ENCODE measurements around the gene ERICH2.

DNA sequence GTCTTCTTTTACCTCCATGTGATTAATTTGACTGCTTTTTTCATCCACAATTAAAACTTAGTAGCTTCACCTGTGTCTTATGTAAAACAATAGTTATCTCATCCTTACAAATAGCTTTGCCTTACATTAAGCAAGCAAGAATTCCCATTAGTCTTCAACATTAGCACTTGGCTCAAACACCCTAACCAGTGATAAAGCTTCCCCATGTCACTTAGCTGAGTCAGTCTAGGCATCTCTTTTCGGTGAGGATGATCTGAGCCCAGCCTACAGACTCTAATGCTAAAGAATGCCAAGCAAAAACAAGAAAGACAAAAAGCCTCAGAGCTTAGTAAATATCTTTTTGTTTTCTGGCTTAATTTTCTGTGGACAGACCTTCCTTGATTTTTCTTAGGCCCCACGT is 72.6 kb downstream of the ERICH2 start:
- TF ChIP-seq, protein P1, sequence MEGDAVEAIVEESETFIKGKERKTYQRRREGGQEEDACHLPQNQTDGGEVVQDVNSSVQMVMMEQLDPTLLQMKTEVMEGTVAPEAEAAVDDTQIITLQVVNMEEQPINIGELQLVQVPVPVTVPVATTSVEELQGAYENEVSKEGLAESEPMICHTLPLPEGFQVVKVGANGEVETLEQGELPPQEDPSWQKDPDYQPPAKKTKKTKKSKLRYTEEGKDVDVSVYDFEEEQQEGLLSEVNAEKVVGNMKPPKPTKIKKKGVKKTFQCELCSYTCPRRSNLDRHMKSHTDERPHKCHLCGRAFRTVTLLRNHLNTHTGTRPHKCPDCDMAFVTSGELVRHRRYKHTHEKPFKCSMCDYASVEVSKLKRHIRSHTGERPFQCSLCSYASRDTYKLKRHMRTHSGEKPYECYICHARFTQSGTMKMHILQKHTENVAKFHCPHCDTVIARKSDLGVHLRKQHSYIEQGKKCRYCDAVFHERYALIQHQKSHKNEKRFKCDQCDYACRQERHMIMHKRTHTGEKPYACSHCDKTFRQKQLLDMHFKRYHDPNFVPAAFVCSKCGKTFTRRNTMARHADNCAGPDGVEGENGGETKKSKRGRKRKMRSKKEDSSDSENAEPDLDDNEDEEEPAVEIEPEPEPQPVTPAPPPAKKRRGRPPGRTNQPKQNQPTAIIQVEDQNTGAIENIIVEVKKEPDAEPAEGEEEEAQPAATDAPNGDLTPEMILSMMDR (IDR thresholded peaks at IDR 0.05): no peak
- TF ChIP-seq POLR2A (IDR thresholded peaks at IDR 0.05): no peak

All from sigmoid colon (tissue), 3 donors.